Tibial nerve (tissue), 4 donors: ENCODE measurements around the gene SYCP2.
"Not testable (repeated sequence)": the region's sequence is repeated elsewhere in the genome, so short reads cannot be mapped to it uniquely, and the experiment has no call there.

Experiments used
- CTCF ChIP-seq, 5 experiments: fragments of 200-600 bp in 3 of 5; fragments of 450-650 bp in 2 of 5; sonication (generic) in 3 of 5; IDR thresholded peaks; one replicate each; pipeline ENCODE4 v1.5.1; 2016 to 2019; ENCODE audit warnings: antibody characterized with exemption in 5 of 5, mild to moderate bottlenecking in 3 of 5, moderate library complexity in 2 of 5
- EP300 ChIP-seq, 2 donors: sonication (generic); formaldehyde crosslinking; IDR thresholded peaks; one replicate each; pipeline ENCODE4 v1.6.1; 2017; ENCODE audit warnings: antibody characterized with exemption in 2 of 2, mild to moderate bottlenecking in 1 of 2

GRCh38 chr20:59856526-59856925 lies 76.9 kb downstream of the SYCP2 start:
- TF ChIP-seq CTCF, EP300 (IDR thresholded peaks at IDR 0.05): not testable (repeated sequence)
